Activated T-cell treated with anti-CD3 and anti-CD28 coated beads for 48 hours (primary cell): ENCODE measurements around the gene GAS7.

Source experiments
- DNase-seq: peaks from one replicate; pipeline ENCODE4 v3.0.0-alpha.2; 2020; ENCODE audit warnings: low read depth

GAS7 gene

DNA sequence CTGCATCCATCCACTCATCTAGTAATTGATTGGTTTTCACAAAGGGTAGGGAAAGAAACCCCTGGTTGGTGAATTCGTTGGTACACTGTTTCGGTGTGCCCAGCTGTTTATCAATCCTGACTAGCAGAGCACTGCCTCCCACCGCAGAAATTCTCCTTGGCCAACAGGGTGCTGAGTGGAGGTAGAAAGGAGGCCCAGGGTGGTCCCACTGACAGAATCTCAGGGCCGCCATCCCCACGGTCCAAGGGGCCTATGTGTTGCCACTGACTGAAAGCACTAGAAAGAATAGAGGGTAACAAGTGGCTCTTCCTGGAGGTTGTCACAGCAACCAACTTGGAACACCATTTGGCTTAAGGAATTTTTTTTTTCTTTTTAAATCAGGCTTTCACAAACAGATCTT is 284.9 kb downstream of the GAS7 start:
- DNase-seq: no peak

DNA sequence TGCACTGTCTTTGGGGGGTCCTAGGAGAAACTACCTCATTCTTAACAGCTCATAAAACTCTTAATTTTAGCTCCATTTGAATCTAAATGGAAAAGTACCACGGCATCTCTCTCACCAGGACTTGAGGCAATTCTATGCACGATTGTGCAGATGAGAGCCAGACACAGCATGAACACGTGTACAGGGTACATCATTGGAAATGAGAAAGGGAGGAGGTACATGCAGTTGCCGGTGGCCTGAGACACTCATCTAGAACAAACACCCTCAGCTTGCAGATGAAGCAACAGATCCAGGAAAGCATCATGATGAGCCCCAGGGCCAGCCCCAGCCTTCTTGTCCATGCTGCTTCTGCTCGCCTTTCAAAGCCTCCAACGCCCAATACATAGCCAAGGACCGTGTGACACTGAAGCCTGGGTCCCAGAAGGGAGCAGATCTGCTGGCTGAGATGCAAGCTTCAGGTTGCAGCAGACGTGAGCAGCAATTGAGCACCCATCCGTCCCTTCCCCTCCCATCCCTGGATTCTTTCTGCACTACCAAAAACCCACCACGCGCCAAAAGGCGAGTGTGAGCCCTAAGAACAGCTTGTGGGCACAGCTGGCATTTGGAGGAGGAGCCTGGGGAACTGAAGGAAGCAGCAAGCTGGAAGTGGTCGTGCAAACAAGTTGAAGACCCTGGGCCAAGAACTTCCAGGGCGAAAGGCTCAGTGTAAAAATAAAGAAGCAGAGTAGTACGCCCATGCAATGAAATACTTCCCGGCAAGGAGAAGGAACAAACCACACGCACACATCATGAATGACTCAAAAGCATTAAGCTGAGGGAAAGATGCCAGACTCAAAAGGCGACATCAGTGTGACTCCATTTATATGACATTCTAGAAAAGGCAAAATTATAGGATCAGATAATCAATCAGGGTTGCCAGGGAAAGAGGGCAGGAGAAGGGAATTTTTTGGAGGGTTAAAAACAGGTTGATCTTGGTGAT is 286.0 kb downstream of the GAS7 start:
- no peak for DNase-seq

DNA sequence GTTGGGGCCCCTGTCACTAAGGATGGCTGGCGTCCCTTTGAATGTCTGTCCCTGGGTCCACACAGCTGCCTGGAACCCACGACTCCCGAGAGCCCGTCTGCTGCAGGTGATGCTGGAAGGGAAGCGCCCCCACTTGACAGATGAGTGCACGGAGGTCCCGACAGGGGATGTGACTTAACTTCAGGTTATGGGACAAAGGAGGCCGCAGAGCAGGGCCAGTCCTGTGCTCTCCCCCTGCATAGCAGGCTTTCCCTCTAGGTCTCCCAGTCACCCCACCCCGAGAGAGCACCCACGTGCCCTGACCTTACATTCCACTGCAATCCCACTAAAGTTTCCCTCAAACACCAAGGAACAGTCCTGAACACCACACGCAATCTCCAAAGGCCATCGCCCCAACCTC is 287.3 kb downstream of the GAS7 start:
- no peak for DNase-seq

DNA sequence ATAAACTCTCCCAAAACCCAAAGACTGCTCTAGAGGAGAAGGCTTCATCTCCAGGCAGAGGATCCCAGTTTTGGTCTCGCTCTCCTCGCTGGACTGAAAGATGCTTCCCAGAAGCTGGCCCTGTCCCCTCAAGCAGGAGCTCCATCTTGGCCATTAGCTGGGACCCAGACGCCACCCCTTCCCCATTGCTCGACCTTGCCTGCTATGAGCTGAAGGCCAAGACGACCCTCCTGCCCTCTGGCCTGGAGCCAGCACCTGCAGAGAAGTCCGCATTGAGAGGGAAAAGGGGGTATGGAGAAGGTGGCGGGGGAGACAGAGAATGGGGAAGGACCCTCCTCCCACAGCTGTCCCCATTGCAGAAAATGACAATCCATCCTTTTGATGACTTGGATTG is 289.8 kb downstream of the GAS7 start:
- no peak for DNase-seq

DNA sequence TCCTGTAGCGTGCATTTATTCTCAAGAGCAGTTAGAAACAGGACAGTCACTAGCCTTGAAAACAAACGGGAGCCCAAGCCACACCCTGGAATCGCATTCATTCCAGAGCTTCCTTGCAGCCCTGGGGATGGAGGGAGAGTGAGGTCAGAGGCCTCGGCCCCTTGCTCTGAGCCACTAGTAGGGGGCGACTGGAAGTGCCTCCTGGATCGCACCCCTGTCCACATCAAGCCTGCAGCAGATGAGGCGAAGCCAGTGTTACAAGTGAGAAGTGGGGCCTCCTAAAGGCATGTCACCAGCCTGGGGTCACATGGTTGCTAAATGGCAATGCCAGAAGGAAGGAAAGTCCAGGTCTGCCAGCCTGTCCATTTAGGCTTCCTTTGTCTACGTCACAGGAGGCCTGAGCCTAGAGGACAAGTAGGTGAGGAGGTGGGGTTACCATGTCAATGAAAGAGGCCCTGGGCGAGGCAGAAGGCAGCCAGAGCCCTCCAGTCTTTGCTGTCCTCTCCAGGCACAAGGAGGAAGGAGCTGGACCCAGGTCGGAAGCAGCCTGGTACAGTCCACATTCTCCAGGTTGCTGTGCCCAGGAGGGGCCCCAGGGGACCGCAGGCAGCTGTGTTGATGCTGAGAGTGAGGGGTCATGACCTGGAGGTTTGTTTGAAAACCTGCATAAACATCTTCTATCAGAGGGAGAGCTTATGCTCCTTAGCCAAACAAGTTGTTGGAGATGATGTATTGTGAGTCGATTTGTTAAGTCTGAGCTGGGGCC is 290.3 kb downstream of the GAS7 start:
- no peak for DNase-seq

DNA sequence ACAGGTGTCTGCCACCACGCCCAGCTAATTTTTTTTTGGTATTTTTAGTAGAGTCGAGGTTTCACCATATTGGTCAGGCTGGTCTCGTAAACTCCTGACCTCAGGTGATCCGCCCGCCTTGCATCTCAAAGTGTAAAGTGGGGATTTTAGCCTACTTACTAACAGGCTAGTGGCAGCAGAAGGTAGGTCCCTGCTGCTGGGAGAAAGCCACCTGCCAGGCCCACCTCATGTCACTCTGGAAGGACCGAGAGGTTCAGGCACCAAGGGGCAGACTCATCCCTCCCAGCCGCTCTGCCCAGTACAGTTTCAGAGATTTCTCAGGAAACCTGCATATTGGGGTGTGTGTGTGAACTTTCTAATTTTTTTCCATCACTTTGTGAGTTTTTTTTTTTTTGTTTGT is 291.3 kb downstream of the GAS7 start:
- DNase-seq: no peak

DNA sequence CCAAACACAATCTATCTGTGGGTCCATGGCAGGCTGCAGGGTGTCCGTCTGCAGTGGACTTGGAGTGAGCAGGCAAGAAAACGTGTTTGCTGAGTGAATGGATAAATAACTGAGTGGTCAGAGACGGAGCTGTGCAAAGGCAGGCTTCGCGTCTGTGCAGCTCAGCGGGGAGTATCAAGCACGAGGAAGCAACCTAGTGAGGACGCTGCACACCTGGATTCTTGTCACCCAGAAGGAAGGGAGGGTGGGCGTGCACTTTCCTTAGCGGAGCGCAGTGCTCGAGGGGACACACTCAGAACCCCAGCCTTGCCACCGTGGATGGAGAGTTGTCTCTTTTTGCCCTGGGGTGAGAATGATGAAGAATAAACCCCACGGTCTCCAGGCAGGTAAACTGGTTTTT is 291.8 kb downstream of the GAS7 start:
- DNase-seq: no peak

DNA sequence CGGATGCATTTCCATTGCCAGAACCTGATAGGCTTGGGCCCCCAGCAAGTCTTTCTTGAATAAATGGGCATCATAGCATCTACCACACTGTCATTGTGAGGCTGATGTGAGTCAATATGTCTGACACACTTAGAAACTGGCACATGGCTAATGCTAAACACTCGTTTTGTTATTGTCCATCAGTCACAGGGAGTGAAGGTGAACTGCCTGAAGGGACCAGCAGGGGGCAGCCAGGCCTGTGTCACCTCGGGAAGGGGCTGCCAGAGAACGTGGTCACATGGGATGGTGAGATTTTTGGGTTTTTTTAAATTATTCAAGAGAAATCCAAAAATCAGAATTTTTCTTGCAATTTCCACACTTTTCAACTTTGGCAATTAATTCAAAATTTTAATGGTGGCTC is 292.5 kb downstream of the GAS7 start:
- peak; percentile 33 for DNase-seq

DNA sequence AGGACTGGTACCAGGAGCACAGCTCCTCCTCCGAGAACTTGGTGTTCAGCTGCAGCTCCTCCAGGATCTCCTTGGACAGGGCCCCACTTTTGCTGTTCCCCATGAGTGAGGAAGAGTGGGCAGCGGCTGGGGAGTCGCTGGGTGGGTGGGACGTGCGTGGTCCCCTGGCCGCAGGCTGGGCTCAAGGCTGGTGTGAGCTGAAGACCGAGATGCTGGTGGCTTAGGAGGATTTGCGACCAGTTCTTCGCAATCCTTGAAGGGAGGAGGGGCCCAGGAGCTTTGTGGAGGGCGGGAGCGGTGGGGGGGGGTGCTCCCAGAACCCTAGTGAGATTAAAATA is 293.4 kb downstream of the GAS7 start, which contains the start of gene RCVRN:
Gene RCVRN, minus strand, starts transcription at position 194 of the 338 bp plus-strand sequence. Its CDS starts 91 bp downstream, at position 103.
- DNase-seq: no peak

DNA sequence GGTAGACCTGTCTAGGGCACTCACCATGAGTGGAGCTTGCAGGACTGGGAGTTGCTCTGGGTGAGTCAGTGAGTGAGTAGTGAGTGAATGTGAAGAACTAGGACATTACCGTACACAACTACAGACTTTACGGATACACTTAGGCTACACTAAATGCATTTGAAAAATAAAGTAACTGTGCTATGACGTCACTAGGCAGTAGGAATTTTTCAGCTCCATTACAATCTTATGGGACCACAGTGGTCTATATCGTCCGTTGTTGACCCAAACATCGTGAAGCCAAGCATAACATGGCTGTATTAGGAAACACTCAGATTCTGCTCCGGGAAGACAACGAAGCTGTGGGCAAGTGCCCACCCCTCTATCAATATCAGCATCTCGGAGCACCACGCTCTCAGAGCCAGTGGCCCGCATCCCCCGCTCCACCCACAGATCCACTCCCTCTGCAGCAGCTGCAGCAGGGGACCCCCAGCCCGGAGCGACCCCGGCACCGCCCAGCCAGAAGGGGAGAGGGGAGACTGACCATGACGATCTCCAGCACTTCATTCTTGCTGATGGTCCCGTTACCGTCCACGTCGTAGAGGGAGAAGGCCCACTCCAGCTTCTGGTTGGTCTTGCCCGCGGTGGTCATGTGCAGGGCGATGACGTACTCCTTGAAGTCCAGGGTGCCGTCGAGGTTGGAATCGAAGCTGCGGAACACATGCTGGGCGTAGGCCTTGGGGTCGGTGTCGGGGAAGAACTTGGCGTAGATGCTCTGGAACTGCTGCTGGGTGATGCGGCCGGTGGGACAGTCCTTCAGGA is 293.9 kb downstream of the GAS7 start:
- no peak for DNase-seq

DNA sequence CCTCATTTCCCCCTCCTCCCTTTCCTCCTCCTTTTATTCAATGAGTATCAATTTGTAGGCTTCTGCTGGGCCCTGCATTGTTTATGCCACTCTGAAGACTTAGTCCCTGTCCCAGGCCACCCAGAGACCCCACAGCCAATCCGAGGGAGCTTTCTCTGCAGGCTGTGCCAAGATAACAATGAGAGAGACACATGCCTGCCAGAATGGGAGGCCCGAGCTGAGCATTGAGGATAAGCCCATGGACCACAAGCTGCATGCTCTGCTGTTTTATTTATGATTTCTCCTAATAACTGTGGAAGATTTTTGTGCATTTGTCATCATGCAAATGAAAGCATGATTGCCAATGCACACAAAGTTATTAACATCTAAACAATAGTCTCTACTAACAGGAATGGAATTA is 296.3 kb downstream of the GAS7 start:
- no peak for DNase-seq

DNA sequence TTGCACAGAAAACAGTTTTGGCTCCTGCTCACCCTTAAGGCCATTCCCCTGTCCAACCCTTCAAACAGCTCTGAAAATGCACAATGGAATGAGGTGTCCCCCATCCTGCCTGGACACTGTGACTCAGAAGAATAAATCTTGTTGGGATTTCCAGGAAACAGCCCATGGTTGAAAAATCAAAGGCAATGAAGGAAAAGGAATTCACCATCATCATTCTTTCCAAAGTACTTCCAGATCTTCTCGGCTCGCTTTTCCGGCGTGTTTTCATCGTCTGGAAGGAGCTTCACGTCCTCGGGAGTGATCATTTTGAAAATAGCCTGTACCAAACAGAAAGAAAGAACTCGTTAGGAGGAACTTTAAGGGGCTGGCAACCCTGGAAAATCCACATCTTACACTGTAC is 297.6 kb downstream of the GAS7 start:
- DNase-seq: no peak

DNA sequence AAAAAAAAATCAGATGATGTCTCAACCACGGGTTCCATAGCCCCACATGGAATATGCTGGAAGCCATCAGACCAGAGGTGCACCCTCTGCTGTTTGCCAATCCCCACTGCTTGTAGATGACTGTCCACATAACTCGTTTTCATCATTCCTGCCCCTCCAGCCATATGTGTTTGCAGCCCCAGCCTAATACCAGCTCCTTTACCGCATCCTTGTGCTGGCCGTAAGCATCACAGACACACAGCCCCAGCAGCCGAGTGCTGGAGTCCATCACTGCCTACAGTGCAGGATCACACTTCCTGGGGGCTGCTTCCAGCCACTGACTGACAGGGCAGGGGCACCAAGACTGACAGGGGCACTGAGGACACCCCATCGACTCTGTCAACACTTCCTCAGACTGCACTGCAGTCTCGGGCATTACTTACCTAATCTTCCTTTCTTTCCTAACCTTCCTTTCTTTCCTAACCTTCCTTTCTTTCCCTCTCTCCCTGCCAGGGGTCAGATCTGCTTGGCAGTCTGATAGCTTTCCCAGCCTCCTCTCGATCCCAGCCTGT is 298.3 kb downstream of the GAS7 start:
- DNase-seq: no peak

DNA sequence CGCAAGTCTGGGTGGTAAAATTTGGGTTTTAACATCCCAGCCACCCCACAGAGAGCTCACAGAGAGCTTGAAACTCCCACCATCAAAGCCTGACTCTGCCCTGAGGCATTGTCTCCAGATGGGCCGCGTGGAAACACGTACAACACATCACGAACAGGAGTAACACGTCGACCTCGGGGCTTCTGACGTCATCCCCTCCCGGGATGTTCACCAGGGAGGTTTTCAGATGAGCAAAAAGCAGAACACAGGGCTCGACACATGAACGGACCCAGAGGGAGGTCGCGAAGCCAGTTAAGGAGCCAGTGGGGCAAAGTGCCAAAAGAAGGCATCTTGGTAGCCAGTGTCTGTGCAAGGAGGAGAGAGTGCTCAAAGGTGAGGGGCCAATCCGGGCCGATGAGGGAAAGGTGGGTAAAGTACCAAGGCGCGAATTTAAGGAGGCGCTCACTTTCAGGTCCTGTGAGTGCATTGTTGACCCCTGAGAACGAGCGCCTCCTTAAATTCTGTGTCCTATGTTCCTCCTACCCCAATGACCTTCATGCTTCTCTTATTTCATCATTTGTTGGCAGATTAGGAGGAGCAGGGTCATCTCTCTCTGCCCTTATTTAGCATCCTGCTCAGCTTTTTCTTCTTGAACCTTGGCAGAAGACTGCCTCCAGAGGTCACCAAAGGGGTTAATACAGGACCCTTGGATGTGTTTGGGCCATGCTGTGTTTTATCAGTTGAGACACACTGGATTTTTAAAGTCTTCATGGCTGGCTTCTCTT is 298.9 kb downstream of the GAS7 start:
- DNase-seq: no peak

DNA sequence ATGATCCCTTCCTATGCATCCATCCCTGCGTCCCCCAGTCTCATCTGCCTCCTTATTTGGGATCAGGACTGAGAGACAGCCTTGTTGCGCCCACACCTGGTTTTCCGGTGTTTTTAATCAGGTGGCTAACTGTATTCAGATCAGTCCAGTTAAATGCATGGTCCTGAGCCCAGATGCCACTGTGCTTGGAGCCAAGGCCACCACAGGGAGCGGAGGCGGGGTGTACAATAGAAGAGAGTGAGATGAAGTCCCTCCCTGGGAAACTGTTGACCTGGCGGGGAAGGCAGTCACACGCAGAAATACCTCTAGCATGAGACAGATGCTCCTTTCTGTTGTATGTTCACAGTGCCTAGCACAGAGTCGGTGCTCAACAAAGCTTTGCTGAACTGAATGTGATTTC is 299.6 kb downstream of the GAS7 start:
- DNase-seq: no peak

DNA sequence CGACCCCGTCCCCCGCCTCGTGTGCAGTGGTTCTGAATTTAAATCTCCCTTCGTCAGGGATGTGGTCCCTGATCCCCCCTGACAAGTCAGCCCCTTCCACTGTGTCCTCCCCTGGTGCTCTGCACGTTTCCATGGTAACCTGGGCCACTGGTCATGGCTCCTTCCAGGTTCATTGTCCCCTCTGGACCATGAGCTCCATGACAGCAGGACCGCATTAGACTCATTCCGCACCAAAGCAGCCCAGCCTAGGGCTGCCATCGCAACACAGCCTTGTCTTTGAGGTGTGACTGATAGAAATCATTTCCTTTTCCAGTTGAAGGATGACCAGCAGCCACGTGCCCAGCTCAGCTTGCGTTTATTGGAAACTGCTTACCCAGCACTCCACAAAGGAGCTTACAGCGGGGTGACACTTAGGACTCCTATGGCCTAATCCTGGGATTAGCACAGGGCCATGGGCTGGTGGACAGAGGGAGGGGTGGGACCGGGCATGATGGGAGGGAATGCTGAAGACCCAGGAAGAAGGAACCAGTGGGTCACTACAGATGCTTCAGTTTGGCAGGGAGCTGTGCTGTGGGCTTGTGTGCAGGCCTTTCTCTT is 300.9 kb downstream of the GAS7 start:
- DNase-seq: no peak

DNA sequence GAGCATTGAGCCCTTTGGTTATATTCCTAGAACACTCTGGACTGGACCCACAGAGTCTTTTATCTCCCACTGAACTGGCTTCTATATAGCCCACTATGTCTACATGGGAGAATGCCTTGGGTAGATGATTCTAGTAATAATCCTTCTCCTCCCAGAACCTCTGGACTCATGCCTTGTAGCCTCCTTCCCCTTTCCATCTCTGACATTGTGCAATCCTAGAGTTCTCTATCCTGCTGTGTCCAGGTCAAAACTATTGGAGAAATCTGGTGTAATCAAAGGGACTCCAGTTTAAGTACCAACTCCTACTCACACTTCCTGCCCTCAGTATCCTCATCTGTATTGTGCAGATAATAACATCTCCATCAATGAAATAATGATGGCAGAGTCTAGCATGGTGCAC is 302.5 kb downstream of the GAS7 start:
- no peak for DNase-seq

DNA sequence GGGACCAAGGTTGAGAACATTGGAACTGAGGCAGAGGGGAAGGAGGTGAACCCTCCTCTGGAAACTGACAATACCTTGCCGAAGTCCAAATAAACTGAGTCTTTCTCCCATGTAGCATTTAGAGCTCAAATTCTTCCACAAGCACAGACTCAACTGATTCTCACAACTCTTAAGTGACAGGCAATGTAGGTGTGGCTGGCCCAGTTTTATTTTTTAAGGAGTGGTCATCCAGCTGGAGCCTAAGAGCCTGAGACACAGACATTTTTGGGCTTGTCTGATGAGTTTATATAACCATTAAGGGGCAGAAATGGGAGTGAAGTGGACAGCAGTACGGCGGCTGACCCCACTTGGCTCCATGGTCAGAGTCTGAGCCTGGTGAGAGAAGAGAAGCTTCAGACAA is 304.2 kb downstream of the GAS7 start:
- no peak for DNase-seq

DNA sequence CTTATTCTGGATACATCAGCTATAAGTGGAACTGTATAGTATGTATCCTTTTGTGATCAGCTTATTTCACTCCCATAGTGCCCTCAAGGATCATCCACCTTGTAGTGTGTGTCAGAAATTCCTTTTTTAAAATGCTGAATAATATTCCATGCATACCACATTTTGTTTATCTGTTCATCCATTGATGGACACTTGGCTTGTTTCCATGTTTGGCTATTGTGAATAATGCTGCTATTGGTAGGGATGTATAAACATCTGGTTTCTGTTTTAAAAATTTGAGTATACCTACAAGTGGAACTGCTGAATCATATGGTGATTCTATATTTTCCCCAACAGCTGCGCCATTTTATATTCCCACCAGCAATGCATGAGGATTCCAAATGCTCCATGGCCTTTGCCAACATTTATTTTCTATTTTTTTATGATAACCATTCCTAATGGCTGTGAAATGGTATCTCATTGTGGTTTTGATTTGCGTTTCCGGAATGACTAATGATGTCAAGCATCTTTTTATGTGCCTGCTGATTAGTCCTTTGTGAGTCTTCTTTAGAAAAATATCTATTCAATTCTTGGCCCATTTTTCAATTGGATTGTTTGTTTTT is 304.9 kb downstream of the GAS7 start:
- no peak for DNase-seq

DNA sequence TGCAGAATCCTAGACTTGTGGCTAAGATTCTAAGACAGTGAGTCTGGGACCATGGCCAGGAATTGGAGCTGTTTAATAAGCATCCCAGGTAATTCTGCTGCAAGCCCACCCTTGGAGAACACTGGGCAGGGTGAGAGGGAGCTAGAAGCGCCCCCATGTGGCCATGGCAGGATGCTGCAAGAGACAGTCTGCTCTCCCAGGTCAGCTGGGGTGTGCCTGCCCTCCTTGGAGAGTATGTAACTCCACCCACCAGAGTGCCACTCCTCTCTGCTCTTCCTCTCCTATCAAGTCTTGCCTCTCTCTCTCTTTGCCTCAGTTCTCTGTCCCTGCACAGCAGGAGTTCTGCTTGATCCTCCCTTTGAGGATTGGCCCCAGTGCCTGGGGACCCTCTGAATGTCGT is 308.3 kb downstream of the GAS7 start:
- peak; percentile 4 for DNase-seq

DNA sequence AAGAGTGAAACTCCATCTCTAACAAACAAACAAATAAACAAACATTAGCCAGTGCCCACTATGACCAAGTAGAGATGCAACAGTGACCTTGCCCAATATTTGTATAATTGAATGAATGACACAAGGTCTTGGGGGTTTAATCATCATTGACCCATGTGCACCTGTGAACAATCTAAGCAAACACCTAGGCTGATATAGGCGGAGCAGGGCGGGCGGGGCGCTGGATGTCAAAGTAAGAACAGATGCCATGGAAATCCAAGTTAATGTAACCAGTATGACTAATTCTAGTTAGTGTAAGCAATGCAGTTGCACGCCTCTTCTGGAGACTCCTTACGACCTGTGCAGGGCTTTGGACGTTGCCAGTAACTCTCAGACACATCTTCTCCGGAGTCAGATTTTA is 310.9 kb downstream of the GAS7 start:
- no peak for DNase-seq
